ENCODE results near the gene GTF2F2.

GRCh38 chr13:45333251-45333976, 213.1 kb downstream of the GTF2F2 start:
- TF ChIP-seq POLR2A (IDR thresholded peaks at IDR 0.05) (no peak), CTCF (IDR thresholded peaks at IDR 0.05) (no peak)
